Measurements from ENCODE around the gene GFPT2. TPM values are rescaled to one million over a fixed set of nuclear protein-coding genes. Genes with fewer than 3 reads are reported as not detected.
A peak's percentile ranks its signal among the peaks of the same experiment; 100 is the strongest.

GFPT2 gene
- total and polyA plus RNA-seq, 7 donors: 2.0 to 7.2 (median 4.4) TPM

- Histone ChIP-seq H3K4me1 (no peaks in the 10 kb centered on the region), H3K4me3 (no peak overlapping the region), H3K27ac (no peak overlapping the region), H3K36me3 (ENCODE audit: insufficient read depth in 1 of 2, low read depth in 1 of 2) (no peaks in the 10 kb centered on the region), H3K9me3 (no peaks in the 10 kb centered on the region), H3K27me3 (ENCODE audit: insufficient read depth in 3 of 3, low read length in 2 of 3) (peaks cover 0 to 13% (median 3%) of the 10 kb centered on the region in 3 donors)
- DNase-seq (no peak), ATAC-seq (no peak)
- 85 to 93% (median 87%) methylated on average over 8 of the region's 8 CpGs for WGBS, 3 donors
- intact Hi-C loops (cut with DNase I): no loop called here
- TF ChIP-seq, protein P1, sequence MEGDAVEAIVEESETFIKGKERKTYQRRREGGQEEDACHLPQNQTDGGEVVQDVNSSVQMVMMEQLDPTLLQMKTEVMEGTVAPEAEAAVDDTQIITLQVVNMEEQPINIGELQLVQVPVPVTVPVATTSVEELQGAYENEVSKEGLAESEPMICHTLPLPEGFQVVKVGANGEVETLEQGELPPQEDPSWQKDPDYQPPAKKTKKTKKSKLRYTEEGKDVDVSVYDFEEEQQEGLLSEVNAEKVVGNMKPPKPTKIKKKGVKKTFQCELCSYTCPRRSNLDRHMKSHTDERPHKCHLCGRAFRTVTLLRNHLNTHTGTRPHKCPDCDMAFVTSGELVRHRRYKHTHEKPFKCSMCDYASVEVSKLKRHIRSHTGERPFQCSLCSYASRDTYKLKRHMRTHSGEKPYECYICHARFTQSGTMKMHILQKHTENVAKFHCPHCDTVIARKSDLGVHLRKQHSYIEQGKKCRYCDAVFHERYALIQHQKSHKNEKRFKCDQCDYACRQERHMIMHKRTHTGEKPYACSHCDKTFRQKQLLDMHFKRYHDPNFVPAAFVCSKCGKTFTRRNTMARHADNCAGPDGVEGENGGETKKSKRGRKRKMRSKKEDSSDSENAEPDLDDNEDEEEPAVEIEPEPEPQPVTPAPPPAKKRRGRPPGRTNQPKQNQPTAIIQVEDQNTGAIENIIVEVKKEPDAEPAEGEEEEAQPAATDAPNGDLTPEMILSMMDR (IDR thresholded peaks at IDR 0.05): no peak
Observed at GRCh38 chr5:180382926-180383325, 29.8 kb upstream of the GFPT2 start.

DNA sequence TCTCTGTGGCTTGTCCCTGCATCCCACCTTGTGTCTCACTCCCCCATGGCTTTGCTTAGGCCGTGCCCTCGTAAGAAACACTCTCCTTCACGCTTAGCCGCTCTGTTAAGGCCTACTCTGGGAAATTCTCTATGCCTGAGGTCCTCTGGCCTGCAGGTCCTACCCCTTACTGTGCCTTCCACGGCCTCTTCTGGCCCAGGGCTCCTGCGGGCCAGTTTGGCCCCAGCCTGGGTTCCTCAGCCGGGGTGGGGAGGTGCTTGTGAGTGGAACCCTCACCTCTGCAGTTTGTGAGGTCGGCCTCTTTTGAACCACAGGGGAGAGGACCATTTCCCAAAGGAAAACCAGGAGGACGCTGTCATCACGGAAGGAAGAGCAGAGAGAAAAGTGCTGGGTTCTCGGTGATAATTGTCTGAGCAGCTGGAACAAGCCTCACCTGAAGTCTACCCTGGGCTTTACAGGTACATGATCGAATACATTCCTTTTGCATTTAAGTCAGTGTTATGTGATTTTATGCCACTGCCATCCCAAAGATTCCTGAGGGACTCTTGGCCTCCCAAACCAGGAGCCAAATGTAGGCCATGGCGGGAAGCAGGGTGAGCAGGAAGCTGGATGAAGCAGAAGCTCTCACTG is 28.8 kb upstream of the GFPT2 start:
- Histone ChIP-seq H3K36me3 (ENCODE audit: insufficient read depth in 1 of 2, low read depth in 1 of 2) (no peaks in the 10 kb centered on the region), H3K4me3 (no peak overlapping the region), H3K27ac (no peak overlapping the region), H3K27me3 (ENCODE audit: insufficient read depth in 3 of 3, low read length in 2 of 3) (peaks cover 0 to 13% (median 3%) of the 10 kb centered on the region in 3 donors), H3K4me1 (no peaks in the 10 kb centered on the region), H3K9me3 (no peaks in the 10 kb centered on the region)
- WGBS, 3 donors: 90 to 95% (median 91%) methylated on average over 13 of the region's 13 CpGs
- intact Hi-C loops (cut with DNase I): no loop called here
- TF ChIP-seq, protein P1 (IDR thresholded peaks at IDR 0.05): no peak
- ATAC-seq (no peak), DNase-seq (no peak)

DNA sequence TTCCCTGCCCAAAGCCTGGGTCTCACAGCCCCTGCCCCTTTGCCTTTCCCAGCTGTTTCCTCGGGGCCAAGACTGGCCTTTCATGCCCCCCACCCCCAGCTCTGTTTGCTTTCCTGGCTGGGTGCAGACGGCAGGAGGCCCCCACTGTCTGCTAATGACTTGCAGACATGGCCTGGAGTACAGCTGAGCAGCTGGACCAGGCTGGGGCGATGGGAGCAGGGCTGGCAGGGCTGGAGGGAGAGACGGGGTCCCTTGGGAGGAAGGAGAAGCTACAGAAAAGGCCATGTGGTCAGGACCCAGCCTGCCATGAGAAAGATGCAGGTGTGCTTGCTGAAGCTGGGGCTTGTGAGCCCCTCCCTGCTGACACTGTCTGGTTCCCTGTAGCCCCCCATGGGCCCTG is 28.3 kb upstream of the GFPT2 start:
- 33 to 44% (median 40%) methylated on average over 4 of the region's 4 CpGs for WGBS, 3 donors
- ATAC-seq (no peak), DNase-seq (no peak)
- no peak overlapping the region for H3K27ac ChIP-seq
- no peak overlapping the region for H3K4me3 ChIP-seq
- H3K9me3 ChIP-seq: no peaks in the 10 kb centered on the region
- H3K27me3 ChIP-seq (ENCODE audit: insufficient read depth in 3 of 3, low read length in 2 of 3): peaks cover 0 to 13% (median 3%) of the 10 kb centered on the region in 3 donors
- H3K36me3 ChIP-seq (ENCODE audit: insufficient read depth in 1 of 2, low read depth in 1 of 2): no peaks in the 10 kb centered on the region
- intact Hi-C loops (cut with DNase I): no loop called here
- no peaks in the 10 kb centered on the region for H3K4me1 ChIP-seq
- TF ChIP-seq, protein P1 (IDR thresholded peaks at IDR 0.05): no peak

- DNase-seq (peak in 1 of 2 donors; percentile 45), ATAC-seq (peak in 2 of 4 donors; percentile 35 to 42)
- H3K27ac ChIP-seq: no peak overlapping the region
Observed at GRCh38 chr5:180380856-180381255, 27.7 kb upstream of the GFPT2 start.

More at GRCh38 chr5:180380856-180381255, 27.7 kb upstream of the GFPT2 start:
- H3K27me3 ChIP-seq (ENCODE audit: insufficient read depth in 3 of 3, low read length in 2 of 3): peaks cover 0 to 13% (median 3%) of the 10 kb centered on the region in 3 donors
- no peaks in the 10 kb centered on the region for H3K36me3 ChIP-seq (ENCODE audit: insufficient read depth in 1 of 2, low read depth in 1 of 2)
- TF ChIP-seq, protein P1 (IDR thresholded peaks at IDR 0.05): no peak
- WGBS, 3 donors: 28 to 46% (median 38%) methylated on average over 15 of the region's 15 CpGs
- no peaks in the 10 kb centered on the region for H3K9me3 ChIP-seq
- no peaks in the 10 kb centered on the region for H3K4me1 ChIP-seq
- H3K4me3 ChIP-seq: no peak overlapping the region
- intact Hi-C loops (cut with DNase I): no loop called here

All from psoas muscle (tissue), 8 donors.